GM23338 (cell line): Measurements from ENCODE around the gene DGKB. TPM values are rescaled to one million over a fixed set of nuclear protein-coding genes. Genes with fewer than 3 reads are reported as not detected.

ENCODE experiments used
- ATAC-seq: fragments of 200-7000 bp; cut with Tn5 transposase; 3 replicates; pipeline ENCODE4 v1.9.1; 2020
- DNase-seq: peaks from one replicate; pipeline ENCODE4 v3.0.0-alpha.2; 2015; ENCODE audit warnings: low spot score
- H2AFZ ChIP-seq: fragments of 200-600 bp; sonication (generic); 2 replicates; pipeline ENCODE4 v1.8.0; 2016; ENCODE audit warnings: antibody characterized with exemption, mild to moderate bottlenecking, moderate library complexity
- H3F3A ChIP-seq: fragments of 200-600 bp; sonication (generic); replicated peaks from 2 replicates; pipeline ENCODE4 v1.8.0; 2017; ENCODE audit warnings: antibody characterized with exemption, mixed run types, low read depth
- H3K27ac ChIP-seq: fragments of 200-600 bp; sonication (generic); 2 replicates; pipeline ENCODE4 v1.6.1; 2016; ENCODE audit warnings: low read depth
- H3K27me3 ChIP-seq: fragments of 200-600 bp; sonication (generic); 2 replicates; pipeline ENCODE4 v1.8.0; 2016; ENCODE audit warnings: mild to moderate bottlenecking, mixed run types, moderate library complexity; ENCODE audit not compliant: insufficient read depth
- H3K36me3 ChIP-seq: fragments of 200-600 bp; sonication (generic); 2 replicates; pipeline ENCODE4 v1.8.0; 2016; ENCODE audit warnings: mild to moderate bottlenecking; ENCODE audit not compliant: insufficient read depth
- H3K4me1 ChIP-seq: fragments of 200-600 bp; sonication (generic); 2 replicates; pipeline ENCODE4 v1.8.0; 2016; ENCODE audit warnings: mild to moderate bottlenecking, moderate library complexity; ENCODE audit not compliant: insufficient read depth
- H3K4me2 ChIP-seq: fragments of 200-600 bp; sonication (generic); 2 replicates; pipeline ENCODE4 v1.7.1; 2017; ENCODE audit warnings: mixed run types
- H3K4me3 ChIP-seq: fragments of 200-600 bp; sonication (generic); 2 replicates; pipeline ENCODE4 v1.6.1; 2016; ENCODE audit warnings: mixed run types
- H3K79me2 ChIP-seq: fragments of 200-600 bp; sonication (generic); replicated peaks from 2 replicates; pipeline ENCODE4 v1.8.0; 2017; ENCODE audit warnings: mild to moderate bottlenecking; ENCODE audit not compliant: insufficient read depth
- H3K9me2 ChIP-seq: fragments of 200-600 bp; sonication (generic); 2 replicates; pipeline ENCODE4 v1.8.0; 2017; ENCODE audit not compliant: insufficient read depth
- H4K20me1 ChIP-seq: fragments of 200-600 bp; sonication (generic); replicated peaks from 2 replicates; pipeline ENCODE4 v1.8.0; 2017; ENCODE audit warnings: mild to moderate bottlenecking; ENCODE audit not compliant: insufficient read depth
- H3K27ac Mint-ChIP-seq: 2 replicates; pipeline ENCODE4 v1.8.0; 2020; ENCODE audit warnings: inconsistent platforms, mild to moderate bottlenecking, moderate library complexity, mixed read lengths
- H3K27me3 Mint-ChIP-seq: 3 replicates; pipeline ENCODE4 v1.8.0; 2022; ENCODE audit warnings: low read depth, mild to moderate bottlenecking, moderate library complexity, mixed read lengths, inconsistent platforms; ENCODE audit not compliant: insufficient read depth, poor library complexity
- H3K36me3 Mint-ChIP-seq: 3 replicates; pipeline ENCODE4 v1.8.0; 2021; ENCODE audit warnings: low read depth, mild to moderate bottlenecking, inconsistent platforms, moderate library complexity, mixed read lengths
- H3K4me1 Mint-ChIP-seq: 3 replicates; pipeline ENCODE4 v1.8.0; 2020; ENCODE audit warnings: mild to moderate bottlenecking, inconsistent platforms, mixed read lengths
- H3K4me3 Mint-ChIP-seq: 3 replicates; pipeline ENCODE4 v1.8.0; 2021; ENCODE audit warnings: moderate library complexity, mild to moderate bottlenecking, inconsistent platforms, mixed read lengths
- H3K9me3 Mint-ChIP-seq: 3 replicates; pipeline ENCODE4 v1.8.0; 2020; ENCODE audit warnings: moderate library complexity, mild to moderate bottlenecking, inconsistent platforms, mixed read lengths
- CREB1 ChIP-seq: fragments of 250-450 bp; sonication (Bioruptor Pico); IDR thresholded peaks from 2 replicates; pipeline ENCODE4 v1.5.0; 2020; ENCODE audit warnings: low read depth, mild to moderate bottlenecking, moderate library complexity
- EZH2 ChIP-seq: fragments of 200-600 bp; sonication (generic); IDR thresholded peaks from one replicate; pipeline ENCODE4 v1.8.0; 2017; ENCODE audit warnings: antibody characterized with exemption, mild to moderate bottlenecking, low read depth; ENCODE audit not compliant: unreplicated experiment
- EZH2phosphoT487 ChIP-seq: fragments of 200-600 bp; sonication (generic); IDR thresholded peaks from one replicate; pipeline ENCODE4 v1.8.1; 2018; ENCODE audit warnings: antibody characterized with exemption; ENCODE audit not compliant: unreplicated experiment
- JUNB ChIP-seq: IDR thresholded peaks from one replicate; pipeline ENCODE4 v1.6.1; 2016; ENCODE audit warnings: antibody characterized with exemption; ENCODE audit not compliant: unreplicated experiment
- NANOG ChIP-seq: IDR thresholded peaks from 2 replicates; pipeline ENCODE4 v1.6.1; 2016; ENCODE audit warnings: antibody characterized with exemption, borderline replicate concordance
- POLR2AphosphoS5 ChIP-seq: IDR thresholded peaks from 2 replicates; pipeline ENCODE4 v1.6.1; 2016; ENCODE audit warnings: antibody characterized with exemption, low read depth
- STAT1 ChIP-seq: IDR thresholded peaks from one replicate; pipeline ENCODE4 v1.6.1; 2016; ENCODE audit warnings: antibody characterized with exemption; ENCODE audit not compliant: unreplicated experiment
- ZNF114 ChIP-seq: fragments of 250-450 bp; sonication (Bioruptor Pico); IDR thresholded peaks from 2 replicates; pipeline ENCODE4 v1.5.0; 2020; ENCODE audit warnings: mild to moderate bottlenecking, moderate library complexity
- ZNF331 ChIP-seq: fragments of 250-450 bp; sonication (Bioruptor Pico); IDR thresholded peaks from 2 replicates; pipeline ENCODE4 v1.5.0; 2020; ENCODE audit warnings: low read depth, mild to moderate bottlenecking, moderate library complexity
- polyA plus RNA-seq: library from polyadenylated mRNA; unstranded; fragments of >200 nt; fragmentation: Nextera tagmentation; extraction: Ambion mirVana; gene quantifications from 2 replicates; pipeline ENCODE4 v1.2.1, GENCODE V29; 2016
- total RNA-seq: library from RNA; depleted of rRNA; stranded (reverse); fragments of >200 nt; shearing (Covaris generic); gene quantifications from 2 replicates; pipeline ENCODE4 v1.2.3, GENCODE V29; 2014
- TF ChIP-seq, protein P1 (sequence below): IDR thresholded peaks from 2 replicates; pipeline ENCODE4 v1.6.1; 2016; ENCODE audit warnings: antibody characterized with exemption
- TF ChIP-seq, protein P2 (sequence below): IDR thresholded peaks from one replicate; pipeline ENCODE4 v1.6.1; 2018; ENCODE audit warnings: antibody characterized with exemption; ENCODE audit not compliant: unreplicated experiment
- TF ChIP-seq, protein P3 (sequence below), 2 experiments: fragments of 200-600 bp in 1 of 2; sonication (generic) in 1 of 2; conservative IDR thresholded peaks; 2 replicates each; pipeline versions ENCODE4 v1.5.1 to v1.6.1; 2016 to 2017; ENCODE audit warnings: antibody characterized with exemption in 2 of 2, low read depth in 2 of 2, mild to moderate bottlenecking in 2 of 2, moderate library complexity in 1 of 2
- TF ChIP-seq, protein P4 (sequence below): fragments of 250-450 bp; sonication (Bioruptor Pico); IDR thresholded peaks from 2 replicates; pipeline ENCODE4 v1.5.0; 2020; ENCODE audit warnings: mild to moderate bottlenecking, moderate library complexity

Gene DGKB
- total and polyA plus RNA-seq, 2 experiments from 2014 or later: 4.8 to 11.5 TPM

DNA sequence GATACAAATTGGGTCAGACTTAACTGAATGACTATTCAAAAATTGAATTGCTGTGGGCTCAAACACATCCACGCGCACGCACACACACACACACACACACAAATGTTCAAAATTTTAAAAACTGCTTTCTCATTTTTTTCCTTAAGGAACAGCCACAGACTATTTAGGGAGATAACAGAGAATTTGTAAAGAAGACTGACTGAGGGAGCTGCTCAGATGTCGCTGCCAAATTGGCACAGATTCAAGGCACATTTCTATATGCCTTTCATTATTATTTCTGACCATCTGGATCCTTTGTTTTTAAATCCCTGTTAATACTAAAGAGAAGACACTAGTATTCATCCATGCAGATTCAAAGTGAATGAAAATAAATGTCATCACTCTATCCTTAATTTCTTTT is 154.8 kb downstream of the DGKB start (continued):
- TF ChIP-seq, protein P1, sequence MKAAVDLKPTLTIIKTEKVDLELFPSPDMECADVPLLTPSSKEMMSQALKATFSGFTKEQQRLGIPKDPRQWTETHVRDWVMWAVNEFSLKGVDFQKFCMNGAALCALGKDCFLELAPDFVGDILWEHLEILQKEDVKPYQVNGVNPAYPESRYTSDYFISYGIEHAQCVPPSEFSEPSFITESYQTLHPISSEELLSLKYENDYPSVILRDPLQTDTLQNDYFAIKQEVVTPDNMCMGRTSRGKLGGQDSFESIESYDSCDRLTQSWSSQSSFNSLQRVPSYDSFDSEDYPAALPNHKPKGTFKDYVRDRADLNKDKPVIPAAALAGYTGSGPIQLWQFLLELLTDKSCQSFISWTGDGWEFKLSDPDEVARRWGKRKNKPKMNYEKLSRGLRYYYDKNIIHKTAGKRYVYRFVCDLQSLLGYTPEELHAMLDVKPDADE: no peak
- TF ChIP-seq CREB1 (CRISPR knock-in tag) (no peak), JUNB (no peak), ZNF114 (CRISPR knock-in tag) (no peak), POLR2AphosphoS5 (no peak), STAT1 (no peak), ZNF331 (no peak)
- TF ChIP-seq, protein P2, sequence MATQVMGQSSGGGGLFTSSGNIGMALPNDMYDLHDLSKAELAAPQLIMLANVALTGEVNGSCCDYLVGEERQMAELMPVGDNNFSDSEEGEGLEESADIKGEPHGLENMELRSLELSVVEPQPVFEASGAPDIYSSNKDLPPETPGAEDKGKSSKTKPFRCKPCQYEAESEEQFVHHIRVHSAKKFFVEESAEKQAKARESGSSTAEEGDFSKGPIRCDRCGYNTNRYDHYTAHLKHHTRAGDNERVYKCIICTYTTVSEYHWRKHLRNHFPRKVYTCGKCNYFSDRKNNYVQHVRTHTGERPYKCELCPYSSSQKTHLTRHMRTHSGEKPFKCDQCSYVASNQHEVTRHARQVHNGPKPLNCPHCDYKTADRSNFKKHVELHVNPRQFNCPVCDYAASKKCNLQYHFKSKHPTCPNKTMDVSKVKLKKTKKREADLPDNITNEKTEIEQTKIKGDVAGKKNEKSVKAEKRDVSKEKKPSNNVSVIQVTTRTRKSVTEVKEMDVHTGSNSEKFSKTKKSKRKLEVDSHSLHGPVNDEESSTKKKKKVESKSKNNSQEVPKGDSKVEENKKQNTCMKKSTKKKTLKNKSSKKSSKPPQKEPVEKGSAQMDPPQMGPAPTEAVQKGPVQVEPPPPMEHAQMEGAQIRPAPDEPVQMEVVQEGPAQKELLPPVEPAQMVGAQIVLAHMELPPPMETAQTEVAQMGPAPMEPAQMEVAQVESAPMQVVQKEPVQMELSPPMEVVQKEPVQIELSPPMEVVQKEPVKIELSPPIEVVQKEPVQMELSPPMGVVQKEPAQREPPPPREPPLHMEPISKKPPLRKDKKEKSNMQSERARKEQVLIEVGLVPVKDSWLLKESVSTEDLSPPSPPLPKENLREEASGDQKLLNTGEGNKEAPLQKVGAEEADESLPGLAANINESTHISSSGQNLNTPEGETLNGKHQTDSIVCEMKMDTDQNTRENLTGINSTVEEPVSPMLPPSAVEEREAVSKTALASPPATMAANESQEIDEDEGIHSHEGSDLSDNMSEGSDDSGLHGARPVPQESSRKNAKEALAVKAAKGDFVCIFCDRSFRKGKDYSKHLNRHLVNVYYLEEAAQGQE: no peak

DNA sequence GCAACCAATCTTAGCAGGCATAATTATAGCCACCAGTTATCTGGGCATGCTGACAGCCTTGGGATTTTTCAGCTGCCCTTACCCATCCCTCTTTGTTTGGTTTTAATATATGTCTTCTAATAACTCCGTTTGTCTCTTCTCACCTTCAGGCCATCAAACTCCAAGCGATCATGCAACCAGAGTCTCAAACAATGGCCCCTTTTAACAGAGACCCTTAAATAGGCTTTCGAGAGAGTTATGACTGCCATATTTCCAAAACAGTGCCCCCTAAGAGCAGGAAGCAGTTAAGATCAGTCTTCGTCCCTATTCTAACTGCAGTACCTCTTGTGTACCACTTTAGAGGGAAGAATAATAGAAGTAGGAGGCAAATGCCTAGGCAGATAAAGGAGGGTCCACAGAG is 157.5 kb downstream of the DGKB start:
- Histone ChIP-seq H2AFZ (no peak overlapping the region), H3K27ac (no peak overlapping the region), H3K9me2 (no peaks in the 10 kb centered on the region; the same call in 1 of the 2 replicates), H3K4me3 (no peak overlapping the region), H4K20me1 (no peaks in the 10 kb centered on the region), H3F3A (no peaks in the 10 kb centered on the region), H3K79me2 (no peaks in the 10 kb centered on the region), H3K27me3 (no peaks in the 10 kb centered on the region), H3K4me2 (no peak overlapping the region), H3K36me3 (peaks cover 7% of the 10 kb centered on the region; the same call in 1 of the 2 replicates), H3K4me1 (no peaks in the 10 kb centered on the region)
- Mint-ChIP-seq H3K4me1 (no peaks in the 10 kb centered on the region), H3K27me3 (peaks cover 3% of the 10 kb centered on the region), H3K9me3 (peaks cover 66% of the 10 kb centered on the region), H3K4me3 (no peak overlapping the region), H3K36me3 (peaks cover 70% of the 10 kb centered on the region), H3K27ac (no peak overlapping the region)
- no peak for ATAC-seq
- DNase-seq: no peak
- TF ChIP-seq EZH2phosphoT487 (no peak), NANOG (no peak), EZH2 (no peak)
- TF ChIP-seq, protein P1: no peak
- TF ChIP-seq, protein P3, sequence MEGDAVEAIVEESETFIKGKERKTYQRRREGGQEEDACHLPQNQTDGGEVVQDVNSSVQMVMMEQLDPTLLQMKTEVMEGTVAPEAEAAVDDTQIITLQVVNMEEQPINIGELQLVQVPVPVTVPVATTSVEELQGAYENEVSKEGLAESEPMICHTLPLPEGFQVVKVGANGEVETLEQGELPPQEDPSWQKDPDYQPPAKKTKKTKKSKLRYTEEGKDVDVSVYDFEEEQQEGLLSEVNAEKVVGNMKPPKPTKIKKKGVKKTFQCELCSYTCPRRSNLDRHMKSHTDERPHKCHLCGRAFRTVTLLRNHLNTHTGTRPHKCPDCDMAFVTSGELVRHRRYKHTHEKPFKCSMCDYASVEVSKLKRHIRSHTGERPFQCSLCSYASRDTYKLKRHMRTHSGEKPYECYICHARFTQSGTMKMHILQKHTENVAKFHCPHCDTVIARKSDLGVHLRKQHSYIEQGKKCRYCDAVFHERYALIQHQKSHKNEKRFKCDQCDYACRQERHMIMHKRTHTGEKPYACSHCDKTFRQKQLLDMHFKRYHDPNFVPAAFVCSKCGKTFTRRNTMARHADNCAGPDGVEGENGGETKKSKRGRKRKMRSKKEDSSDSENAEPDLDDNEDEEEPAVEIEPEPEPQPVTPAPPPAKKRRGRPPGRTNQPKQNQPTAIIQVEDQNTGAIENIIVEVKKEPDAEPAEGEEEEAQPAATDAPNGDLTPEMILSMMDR (conservative IDR thresholded peaks at IDR 0.05; ENCODE audit: low read depth in 2 of 2): no peak
- TF ChIP-seq, protein P4, sequence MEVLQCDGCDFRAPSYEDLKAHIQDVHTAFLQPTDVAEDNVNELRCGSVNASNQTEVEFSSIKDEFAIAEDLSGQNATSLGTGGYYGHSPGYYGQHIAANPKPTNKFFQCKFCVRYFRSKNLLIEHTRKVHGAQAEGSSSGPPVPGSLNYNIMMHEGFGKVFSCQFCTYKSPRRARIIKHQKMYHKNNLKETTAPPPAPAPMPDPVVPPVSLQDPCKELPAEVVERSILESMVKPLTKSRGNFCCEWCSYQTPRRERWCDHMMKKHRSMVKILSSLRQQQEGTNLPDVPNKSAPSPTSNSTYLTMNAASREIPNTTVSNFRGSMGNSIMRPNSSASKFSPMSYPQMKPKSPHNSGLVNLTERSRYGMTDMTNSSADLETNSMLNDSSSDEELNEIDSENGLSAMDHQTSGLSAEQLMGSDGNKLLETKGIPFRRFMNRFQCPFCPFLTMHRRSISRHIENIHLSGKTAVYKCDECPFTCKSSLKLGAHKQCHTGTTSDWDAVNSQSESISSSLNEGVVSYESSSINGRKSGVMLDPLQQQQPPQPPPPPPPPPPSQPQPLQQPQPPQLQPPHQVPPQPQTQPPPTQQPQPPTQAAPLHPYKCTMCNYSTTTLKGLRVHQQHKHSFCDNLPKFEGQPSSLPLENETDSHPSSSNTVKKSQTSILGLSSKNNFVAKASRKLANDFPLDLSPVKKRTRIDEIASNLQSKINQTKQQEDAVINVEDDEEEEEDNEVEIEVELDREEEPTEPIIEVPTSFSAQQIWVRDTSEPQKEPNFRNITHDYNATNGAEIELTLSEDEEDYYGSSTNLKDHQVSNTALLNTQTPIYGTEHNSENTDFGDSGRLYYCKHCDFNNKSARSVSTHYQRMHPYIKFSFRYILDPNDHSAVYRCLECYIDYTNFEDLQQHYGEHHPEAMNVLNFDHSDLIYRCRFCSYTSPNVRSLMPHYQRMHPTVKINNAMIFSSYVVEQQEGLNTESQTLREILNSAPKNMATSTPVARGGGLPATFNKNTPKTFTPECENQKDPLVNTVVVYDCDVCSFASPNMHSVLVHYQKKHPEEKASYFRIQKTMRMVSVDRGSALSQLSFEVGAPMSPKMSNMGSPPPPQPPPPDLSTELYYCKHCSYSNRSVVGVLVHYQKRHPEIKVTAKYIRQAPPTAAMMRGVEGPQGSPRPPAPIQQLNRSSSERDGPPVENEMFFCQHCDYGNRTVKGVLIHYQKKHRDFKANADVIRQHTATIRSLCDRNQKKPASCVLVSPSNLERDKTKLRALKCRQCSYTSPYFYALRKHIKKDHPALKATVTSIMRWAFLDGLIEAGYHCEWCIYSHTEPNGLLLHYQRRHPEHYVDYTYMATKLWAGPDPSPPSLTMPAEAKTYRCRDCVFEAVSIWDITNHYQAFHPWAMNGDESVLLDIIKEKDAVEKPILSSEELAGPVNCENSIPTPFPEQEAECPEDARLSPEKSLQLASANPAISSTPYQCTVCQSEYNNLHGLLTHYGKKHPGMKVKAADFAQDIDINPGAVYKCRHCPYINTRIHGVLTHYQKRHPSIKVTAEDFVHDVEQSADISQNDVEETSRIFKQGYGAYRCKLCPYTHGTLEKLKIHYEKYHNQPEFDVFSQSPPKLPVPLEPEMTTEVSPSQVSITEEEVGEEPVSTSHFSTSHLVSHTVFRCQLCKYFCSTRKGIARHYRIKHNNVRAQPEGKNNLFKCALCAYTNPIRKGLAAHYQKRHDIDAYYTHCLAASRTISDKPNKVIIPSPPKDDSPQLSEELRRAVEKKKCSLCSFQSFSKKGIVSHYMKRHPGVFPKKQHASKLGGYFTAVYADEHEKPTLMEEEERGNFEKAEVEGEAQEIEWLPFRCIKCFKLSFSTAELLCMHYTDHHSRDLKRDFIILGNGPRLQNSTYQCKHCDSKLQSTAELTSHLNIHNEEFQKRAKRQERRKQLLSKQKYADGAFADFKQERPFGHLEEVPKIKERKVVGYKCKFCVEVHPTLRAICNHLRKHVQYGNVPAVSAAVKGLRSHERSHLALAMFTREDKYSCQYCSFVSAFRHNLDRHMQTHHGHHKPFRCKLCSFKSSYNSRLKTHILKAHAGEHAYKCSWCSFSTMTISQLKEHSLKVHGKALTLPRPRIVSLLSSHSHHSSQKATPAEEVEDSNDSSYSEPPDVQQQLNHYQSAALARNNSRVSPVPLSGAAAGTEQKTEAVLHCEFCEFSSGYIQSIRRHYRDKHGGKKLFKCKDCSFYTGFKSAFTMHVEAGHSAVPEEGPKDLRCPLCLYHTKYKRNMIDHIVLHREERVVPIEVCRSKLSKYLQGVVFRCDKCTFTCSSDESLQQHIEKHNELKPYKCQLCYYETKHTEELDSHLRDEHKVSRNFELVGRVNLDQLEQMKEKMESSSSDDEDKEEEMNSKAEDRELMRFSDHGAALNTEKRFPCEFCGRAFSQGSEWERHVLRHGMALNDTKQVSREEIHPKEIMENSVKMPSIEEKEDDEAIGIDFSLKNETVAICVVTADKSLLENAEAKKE (CRISPR knock-in tag): no peak
